Lower leg skin (tissue), 3 donors: ENCODE measurements around the gene EIF4G1.

Experiments used
- CTCF ChIP-seq, 3 donors: fragments of 450-650 bp; IDR thresholded peaks; one replicate each; pipeline ENCODE4 v1.5.1; 2016; ENCODE audit warnings: antibody characterized with exemption in 3 of 3, mild to moderate bottlenecking in 3 of 3, moderate library complexity in 2 of 3
- POLR2A ChIP-seq, 2 donors: fragments of 450-650 bp; IDR thresholded peaks; one replicate each; pipeline ENCODE4 v1.6.1; 2016 to 2017; ENCODE audit warnings: antibody characterized with exemption in 2 of 2, mild to moderate bottlenecking in 1 of 2, moderate library complexity in 1 of 2

- TF ChIP-seq CTCF (IDR thresholded peaks at IDR 0.05) = no peak
- no peak for TF ChIP-seq POLR2A (IDR thresholded peaks at IDR 0.05)
These were observed 14.1 kb upstream of the EIF4G1 start for GRCh38 chr3:184300378-184300720.
